RPMI7951 (cell line): ENCODE measurements around the gene R3HDM4. TPM values are rescaled to one million over a fixed set of nuclear protein-coding genes. Genes with fewer than 3 reads are reported as not detected.
A peak's percentile ranks its signal among the peaks of the same experiment; 100 is the strongest.
"Not testable (repeated sequence)": the region's sequence is repeated elsewhere in the genome, so short reads cannot be mapped to it uniquely, and the experiment has no call there.

Experiments
- DNase-seq: peaks from one replicate; pipeline ENCODE4 v3.0.0-alpha.2; 2012; ENCODE audit warnings: low read depth
- total RNA-seq: library from RNA; depleted of rRNA; stranded (reverse); fragments of >200 nt; shearing (Covaris generic); gene quantifications from 2 replicates; pipeline ENCODE4 v1.2.3, GENCODE V29; 2014

R3HDM4 gene
- total RNA-seq, 1 experiment from 2014 or later: 19.7 TPM

DNA sequence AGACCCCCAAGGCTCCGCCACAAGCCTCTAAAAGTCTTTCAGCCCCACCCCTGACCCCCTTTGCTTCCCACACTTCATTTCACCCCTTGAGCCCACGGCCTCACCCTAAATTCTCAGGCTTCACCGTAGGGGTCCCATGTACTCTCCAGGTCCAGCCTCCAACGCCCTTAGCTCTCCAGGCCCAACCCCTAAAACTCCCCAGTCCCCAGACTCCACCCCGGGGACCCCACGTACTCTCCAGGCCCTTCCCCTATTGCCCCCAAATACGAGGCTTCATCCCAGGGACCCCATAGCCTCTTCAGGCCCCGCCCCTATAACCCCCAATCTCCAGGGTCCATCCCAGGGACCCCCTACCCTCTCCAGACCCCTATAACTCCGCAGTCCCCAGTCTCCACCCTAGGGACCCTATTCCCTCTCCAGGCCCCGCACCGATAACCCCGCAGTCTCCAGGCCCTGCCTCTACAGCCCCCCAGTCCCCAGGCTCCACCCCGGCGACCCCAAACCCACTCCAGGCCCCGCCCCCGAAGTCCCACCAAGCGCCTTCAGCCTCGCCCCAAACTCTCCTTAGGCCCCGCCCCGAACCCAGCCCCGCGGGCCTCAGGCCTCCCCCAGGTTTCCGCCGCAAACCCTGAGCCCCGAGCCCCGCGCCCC is 20.7 kb downstream of the R3HDM4 start:
- DNase-seq: no peak

GRCh38 chr19:891421-892200 is 21.4 kb downstream of the R3HDM4 start:
- DNase-seq: not testable (repeated sequence)

DNA sequence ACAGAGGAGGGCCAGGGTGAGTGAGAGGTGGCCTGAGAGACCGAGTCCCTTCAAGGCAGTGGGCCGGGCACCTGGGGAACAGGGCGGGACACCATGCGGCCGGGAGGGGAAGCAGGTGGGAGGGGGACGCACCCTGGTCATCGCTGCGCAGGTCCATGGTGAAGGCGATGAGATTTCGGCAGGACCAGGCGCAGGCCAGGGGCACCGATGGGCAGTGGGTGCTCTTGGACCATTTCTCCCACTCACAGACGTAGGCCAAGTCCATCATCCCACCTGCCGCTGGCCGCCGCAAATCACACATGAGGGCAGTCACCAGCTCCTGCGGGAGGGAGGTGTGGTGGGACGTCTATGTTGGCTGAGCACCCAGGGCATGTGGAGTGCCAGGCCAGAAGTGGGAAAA is 22.2 kb downstream of the R3HDM4 start:
- DNase-seq: no peak

DNA sequence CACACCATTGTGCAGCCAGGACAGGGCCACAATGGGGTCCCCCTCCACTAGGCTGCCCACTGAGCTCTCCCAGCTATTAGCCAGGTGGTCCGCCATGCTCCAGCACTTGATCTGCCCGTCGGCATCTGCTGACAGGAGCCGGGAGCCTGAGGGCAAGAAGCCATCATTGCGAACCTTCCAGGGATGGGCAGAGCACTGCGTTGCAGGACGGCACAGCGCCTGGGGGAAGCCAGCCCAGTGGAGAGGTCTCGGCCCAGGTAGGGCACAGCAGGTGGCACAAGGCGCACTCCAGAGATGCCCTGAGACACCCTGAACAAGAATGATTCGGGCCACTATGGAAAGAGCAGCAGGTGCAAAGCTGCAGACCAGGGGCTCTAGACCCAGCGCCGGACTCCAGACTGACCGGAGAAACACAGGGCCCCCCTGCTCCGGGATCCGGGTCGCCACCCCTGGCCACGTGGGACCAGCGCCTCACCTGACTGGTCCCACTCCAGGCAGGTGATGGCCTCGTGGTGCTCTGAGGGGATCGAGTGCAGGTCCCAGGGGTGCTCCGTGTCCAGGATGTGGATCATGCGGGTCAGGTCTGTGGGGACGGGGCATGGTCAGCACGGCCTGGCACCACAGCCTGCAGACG is 23.2 kb downstream of the R3HDM4 start:
- DNase-seq: no peak

DNA sequence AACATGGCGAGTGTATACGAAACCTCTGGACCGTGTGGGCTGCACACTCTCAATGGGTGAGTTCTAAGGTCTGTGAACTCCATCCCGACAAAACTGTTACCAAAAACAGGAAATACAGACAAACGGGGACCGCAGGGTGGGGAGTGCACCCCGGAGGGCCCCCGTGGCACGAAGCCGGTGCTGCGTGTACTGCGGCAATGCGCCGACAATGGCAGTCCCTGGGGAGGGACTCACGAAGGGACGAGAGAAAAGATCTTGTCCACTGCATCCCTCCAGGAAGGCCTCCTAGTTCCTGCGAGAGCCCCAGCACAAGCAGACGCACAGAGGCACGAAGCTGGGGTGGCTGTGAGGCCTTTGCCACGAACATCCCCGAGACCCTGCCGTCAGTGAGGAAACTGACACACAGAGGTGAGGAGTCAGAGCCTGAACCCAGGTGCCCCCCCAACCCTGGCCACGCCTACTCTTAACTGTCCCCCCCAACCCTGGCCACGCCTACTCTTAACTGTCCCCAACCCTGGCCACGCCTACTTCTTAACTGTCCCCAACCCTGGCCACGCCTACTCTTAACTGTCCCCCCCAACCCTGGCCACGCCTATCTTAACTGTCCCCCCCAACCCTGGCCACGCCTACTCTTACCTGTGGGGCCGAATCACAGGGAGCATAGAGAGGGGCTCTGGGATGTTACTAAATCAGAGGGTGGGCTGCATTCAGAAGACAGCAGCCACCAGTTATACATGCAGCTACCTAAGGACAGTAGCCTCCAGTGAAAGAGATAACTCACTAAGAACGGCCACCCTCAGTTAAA is 24.2 kb downstream of the R3HDM4 start:
- no peak for DNase-seq

GRCh38 chr19:887599-887998 is 25.4 kb downstream of the R3HDM4 start:
- DNase-seq: no peak

- DNase-seq: peak; percentile 80
Observed at GRCh38 chr19:887072-887471, 25.9 kb downstream of the R3HDM4 start.

DNA sequence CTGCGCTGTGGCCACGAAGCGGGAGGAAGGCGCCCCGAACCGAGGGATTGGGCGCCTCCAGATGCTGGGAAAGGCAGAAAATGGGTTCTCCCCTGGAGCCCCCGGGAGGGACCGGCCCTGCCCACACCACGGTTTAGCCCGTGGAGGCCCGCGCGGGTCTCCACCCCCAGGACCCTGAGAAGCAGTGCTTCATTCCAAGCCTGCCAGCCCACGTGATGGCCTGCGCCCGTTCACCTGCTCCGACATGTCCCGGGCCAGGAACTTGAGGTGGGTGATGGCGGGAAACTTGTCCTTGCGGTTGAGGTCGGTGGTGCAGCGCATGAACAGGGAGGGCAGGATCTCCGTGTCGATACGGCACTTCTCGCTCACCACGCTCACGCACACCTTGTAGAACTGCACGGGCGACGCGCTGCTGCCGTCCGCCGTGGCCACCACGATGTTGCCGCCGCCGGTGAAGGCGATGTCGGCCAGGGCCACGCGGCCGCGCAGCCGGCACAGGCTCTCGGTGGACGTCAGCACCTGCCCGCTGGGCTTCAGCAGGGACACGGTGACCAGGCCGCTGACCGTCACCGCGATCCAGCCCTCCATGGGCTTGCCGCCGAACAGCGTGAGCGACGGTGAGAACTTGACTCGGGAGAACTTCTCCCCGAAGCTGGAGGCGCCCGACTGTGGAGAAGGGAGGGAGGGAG is 27.3 kb downstream of the R3HDM4 start:
- no peak for DNase-seq

GRCh38 chr19:884420-885211 is 28.4 kb downstream of the R3HDM4 start:
- no peak for DNase-seq

DNA sequence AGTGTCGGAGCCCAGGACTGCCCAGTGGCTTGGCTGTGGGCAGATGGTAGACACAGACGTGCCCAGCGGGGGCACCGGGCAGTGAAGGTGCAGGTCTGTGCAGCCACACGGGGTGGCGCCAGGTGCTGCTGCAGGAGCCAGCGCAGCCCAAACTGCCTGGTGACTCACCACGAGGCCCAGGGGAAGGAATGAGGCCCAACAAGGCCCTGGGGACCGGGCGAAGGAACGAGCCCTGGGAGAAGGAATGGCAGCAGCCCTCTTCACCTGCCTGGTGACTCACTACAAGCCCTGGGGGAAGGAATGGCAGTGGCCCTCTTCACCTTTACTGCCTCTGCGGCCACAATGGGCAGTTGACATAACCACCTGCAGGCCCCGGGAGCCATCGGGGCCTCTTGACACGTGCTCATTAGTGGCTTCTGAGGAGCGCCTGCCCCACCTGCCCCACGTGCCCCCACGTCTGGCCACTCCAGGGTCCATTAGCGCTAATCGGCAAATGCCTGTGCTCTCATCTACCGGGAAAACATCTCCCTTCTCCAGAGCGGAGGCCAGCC is 29.3 kb downstream of the R3HDM4 start:
- DNase-seq: no peak

GRCh38 chr19:882871-883497 is 30.0 kb downstream of the R3HDM4 start:
- no peak for DNase-seq

GRCh38 chr19:881385-882071 is 31.5 kb downstream of the R3HDM4 start:
- no peak for DNase-seq

DNA sequence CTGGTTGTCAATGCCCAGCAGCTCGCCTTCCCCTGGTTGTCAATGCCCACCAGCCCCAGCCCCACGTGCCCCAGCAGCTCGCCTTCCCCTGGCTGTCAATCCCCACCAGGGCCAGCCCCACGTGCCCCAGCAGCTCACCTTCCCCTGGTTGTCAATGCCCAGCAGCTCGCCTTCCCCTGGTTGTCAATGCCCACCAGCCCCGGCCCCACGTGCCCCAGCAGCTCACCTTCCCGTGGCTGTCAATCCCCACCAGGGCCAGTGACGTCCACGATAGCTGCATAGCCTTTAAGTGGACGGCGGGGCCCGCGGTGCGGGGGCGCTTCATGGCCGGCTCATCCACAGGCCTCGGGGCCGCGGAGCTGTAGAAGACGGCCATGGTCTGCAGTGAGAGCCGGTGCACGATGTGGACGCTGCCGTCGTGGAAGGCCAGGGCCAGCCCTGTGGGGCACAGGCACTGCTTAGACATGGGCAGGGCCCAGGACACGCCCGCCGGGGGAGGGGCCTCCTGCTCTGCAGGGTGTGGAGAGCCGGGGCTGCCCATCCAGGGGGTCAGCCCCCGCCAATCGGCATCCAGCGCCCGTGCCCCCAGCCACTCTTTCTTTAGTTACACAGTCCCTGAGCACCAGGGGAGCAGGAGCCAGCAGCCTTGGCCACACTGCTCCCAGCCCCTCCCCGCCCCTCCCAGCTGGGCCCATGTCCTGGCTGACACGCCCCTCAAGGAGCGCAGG is 33.1 kb downstream of the R3HDM4 start:
- no peak for DNase-seq

DNA sequence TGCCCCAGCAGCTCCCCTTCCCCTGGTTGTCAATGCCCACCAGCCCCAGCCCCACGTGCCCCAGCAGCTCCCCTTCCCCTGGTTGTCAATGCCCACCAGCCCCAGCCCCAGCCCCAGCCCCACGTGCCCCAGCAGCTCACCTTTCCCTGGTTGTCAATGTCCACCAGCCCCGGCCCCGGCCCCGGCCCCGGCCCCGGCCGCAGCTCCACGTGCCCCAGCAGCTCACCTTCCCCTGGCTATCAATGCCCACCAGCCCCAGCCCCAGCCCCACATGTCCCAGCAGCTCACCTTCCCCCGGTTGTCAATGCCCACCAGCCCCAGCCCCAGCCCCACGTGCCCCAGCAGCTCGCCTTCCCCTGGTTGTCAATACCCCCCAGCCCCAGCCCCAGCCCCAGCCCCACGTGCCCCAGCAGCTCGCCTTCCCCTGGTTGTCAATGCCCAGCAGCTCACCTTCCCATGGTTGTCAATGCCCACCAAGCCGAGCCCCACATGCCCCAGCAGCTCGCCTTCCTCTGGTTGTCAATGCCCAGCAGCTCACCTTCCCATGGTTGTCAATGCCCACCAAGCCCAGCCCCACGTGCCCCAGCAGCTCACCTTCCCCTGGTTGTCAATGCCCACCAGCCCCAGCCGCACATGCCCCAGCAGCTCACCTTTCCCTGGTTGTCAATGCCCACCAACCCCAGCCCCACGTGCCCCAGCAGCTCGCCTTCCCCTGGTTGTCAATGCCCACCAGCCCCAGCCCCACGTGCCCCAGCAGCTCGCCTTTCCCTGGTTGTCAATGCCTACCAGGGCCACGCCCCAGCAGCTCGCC is 34.1 kb downstream of the R3HDM4 start:
- not testable (repeated sequence) for DNase-seq

DNA sequence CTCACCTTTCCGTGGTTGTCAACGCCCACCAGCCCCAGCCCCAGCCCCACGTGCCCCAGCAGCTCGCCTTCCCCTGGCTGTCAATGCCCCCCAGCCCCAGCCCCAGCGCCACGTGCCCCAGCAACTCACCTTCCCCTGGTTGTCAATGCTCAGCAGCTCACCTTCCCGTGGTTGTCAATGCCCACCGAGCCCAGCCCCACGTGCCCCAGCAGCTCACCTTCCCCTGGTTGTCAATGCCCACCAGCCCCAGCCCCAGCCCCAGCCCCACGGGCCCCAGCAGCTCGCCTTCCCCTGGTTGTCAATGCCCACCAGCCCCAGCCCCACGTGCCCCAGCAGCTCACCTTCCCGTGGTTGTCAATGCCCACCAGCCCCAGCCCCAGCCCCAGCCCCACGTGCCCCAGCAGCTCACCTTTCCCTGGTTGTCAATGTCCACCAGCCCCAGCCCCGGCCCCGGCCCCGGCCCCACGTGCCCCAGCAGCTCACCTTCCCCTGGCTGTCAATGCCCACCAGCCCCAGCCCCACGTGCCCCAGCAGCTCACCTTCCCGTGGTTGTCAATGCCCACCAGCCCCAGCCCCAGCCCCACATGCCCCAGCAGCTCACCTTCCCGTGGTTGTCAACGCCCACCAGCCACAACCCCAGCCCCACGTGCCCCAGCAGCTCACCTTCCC is 34.9 kb downstream of the R3HDM4 start:
- DNase-seq: not testable (repeated sequence)

DNA sequence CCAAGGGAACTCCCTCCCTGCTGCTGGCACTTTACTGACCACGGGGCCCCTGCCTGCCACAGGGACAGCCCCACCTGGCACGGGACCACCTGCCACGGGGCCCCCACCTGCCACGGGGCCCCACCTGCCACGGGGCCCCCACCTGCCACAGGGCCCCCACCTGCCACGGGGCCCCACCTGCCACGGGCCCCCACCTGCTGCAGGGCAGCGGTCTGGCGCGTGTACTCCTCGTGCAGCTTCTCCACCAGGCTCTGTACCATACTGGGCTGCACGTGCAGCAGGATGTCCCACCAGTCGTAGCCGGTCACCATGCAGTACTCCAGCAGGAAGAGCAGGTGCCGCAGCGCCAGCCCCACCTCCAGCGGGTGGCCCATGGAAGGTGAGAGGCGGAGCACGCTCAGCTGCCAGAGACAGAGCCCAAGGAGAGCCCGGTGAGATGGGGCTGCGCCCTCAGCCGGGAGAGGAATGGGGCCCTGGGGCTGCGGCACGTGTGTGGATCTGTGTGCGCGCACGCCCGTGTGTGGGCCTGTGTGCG is 36.2 kb downstream of the R3HDM4 start:
- DNase-seq: no peak

DNA sequence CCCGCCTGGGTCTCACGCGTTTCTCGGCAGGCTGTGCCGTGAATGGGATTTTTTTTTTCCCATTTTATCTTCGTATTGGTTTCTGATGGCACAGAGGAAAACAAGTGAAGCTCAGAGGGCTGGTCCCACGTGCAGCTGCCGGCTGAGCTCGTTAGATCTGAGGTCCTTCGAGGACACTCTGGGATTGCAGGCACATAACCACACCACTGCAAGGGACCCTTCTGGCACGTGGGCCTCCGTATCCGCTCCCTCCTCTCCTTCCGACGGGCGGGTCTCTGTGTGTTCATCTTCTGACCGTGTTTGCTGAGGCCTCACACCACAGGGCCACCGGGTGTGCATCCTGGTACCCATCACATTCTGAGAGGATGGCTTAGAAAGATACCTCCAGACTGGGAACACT is 36.9 kb downstream of the R3HDM4 start:
- DNase-seq: no peak
